Measurements from ENCODE around the gene ADAMTS12.

Gene ADAMTS12

GRCh38 chr5:33476992-33477391 is 414.8 kb downstream of the ADAMTS12 start:
- no peak overlapping the region for H3K9ac ChIP-seq (ENCODE audit: low read length)
- H3K27me3 ChIP-seq (ENCODE audit: control insufficient read depth, insufficient read depth, low read length), result no peaks in the 10 kb centered on the region
- 0 out of 2 replicates have a peak overlapping the region, but pooled peaks have one; percentile 18 for H3K27ac ChIP-seq (ENCODE audit: low read depth, low read length)
- H3K9me3 ChIP-seq (ENCODE audit: control insufficient read depth, insufficient read depth, low read depth, low read length), result peaks cover 5% of the 10 kb centered on the region; the same call in 1 of the 2 replicates
- no peak overlapping the region for H3K4me3 ChIP-seq (ENCODE audit: low read depth, low read length)
- peaks cover 59% of the 10 kb centered on the region for H3K36me3 ChIP-seq (ENCODE audit: control insufficient read depth, insufficient read depth, low read length)
- peaks cover 9% of the 10 kb centered on the region; the same call in 1 of the 2 replicates for H3K4me1 ChIP-seq (ENCODE audit: control insufficient read depth, insufficient read depth, low read length)

- Histone ChIP-seq H3K4me3 (ENCODE audit: low read depth, low read length) (no peak overlapping the region), H3K36me3 (ENCODE audit: control insufficient read depth, insufficient read depth, low read length) (peaks cover 72% of the 10 kb centered on the region), H3K27me3 (ENCODE audit: control insufficient read depth, insufficient read depth, low read length) (no peaks in the 10 kb centered on the region), H3K9me3 (ENCODE audit: control insufficient read depth, insufficient read depth, low read depth, low read length) (peaks cover 5% of the 10 kb centered on the region; the same call in 1 of the 2 replicates), H3K4me1 (ENCODE audit: control insufficient read depth, insufficient read depth, low read length) (peaks cover 7% of the 10 kb centered on the region; the same call in 1 of the 2 replicates), H3K9ac (ENCODE audit: low read length) (no peak overlapping the region), H3K27ac (ENCODE audit: low read depth, low read length) (no peak overlapping the region)
These were observed 416.1 kb downstream of the ADAMTS12 start for GRCh38 chr5:33475706-33476105.

- no peak overlapping the region for H3K4me3 ChIP-seq (ENCODE audit: low read depth, low read length)
- no peak overlapping the region for H3K27ac ChIP-seq (ENCODE audit: low read depth, low read length)
- H3K4me1 ChIP-seq (ENCODE audit: control insufficient read depth, insufficient read depth, low read length), result peaks cover 7% of the 10 kb centered on the region; the same call in 1 of the 2 replicates
- H3K27me3 ChIP-seq (ENCODE audit: control insufficient read depth, insufficient read depth, low read length), result no peaks in the 10 kb centered on the region
- H3K9ac ChIP-seq (ENCODE audit: low read length), result no peak overlapping the region
- peaks cover 5% of the 10 kb centered on the region; the same call in 1 of the 2 replicates for H3K9me3 ChIP-seq (ENCODE audit: control insufficient read depth, insufficient read depth, low read depth, low read length)
- H3K36me3 ChIP-seq (ENCODE audit: control insufficient read depth, insufficient read depth, low read length), result peaks cover 79% of the 10 kb centered on the region
These were observed 416.8 kb downstream of the ADAMTS12 start for GRCh38 chr5:33474931-33475499.

GRCh38 chr5:33474004-33474403 is 417.8 kb downstream of the ADAMTS12 start:
- Histone ChIP-seq H3K4me3 (ENCODE audit: low read depth, low read length) (no peak overlapping the region), H3K4me1 (ENCODE audit: control insufficient read depth, insufficient read depth, low read length) (peaks cover 7% of the 10 kb centered on the region; the same call in 1 of the 2 replicates), H3K27me3 (ENCODE audit: control insufficient read depth, insufficient read depth, low read length) (no peaks in the 10 kb centered on the region), H3K9ac (ENCODE audit: low read length) (no peak overlapping the region), H3K27ac (ENCODE audit: low read depth, low read length) (peak overlapping the region; percentile 87), H3K9me3 (ENCODE audit: control insufficient read depth, insufficient read depth, low read depth, low read length) (peaks cover 5% of the 10 kb centered on the region; the same call in 1 of the 2 replicates), H3K36me3 (ENCODE audit: control insufficient read depth, insufficient read depth, low read length) (peaks cover 80% of the 10 kb centered on the region)
